ENCODE results near the gene OPCML. TPM values are rescaled to one million over a fixed set of nuclear protein-coding genes. Genes with fewer than 3 reads are reported as not detected.

The OPCML gene
- total RNA-seq, 2 donors from 2014 or later, result 0.04 TPM; not detected in 1

GRCh38 chr11:132670921-132671675 lies 861.2 kb downstream of the OPCML start:
- no peaks in the 10 kb centered on the region for H3K27me3 ChIP-seq
- no peak for TF ChIP-seq CTCF (IDR thresholded peaks at IDR 0.05)

GRCh38 chr11:132669949-132670348 lies 862.4 kb downstream of the OPCML start:
- no peak overlapping the region for H3K27ac ChIP-seq
- no peaks in the 10 kb centered on the region for H3K4me1 ChIP-seq
- H3K4me3 ChIP-seq, result no peak overlapping the region
- H3K36me3 ChIP-seq, result no peaks in the 10 kb centered on the region
- no peaks in the 10 kb centered on the region for H3K27me3 ChIP-seq
- H3K9me3 ChIP-seq, result no peaks in the 10 kb centered on the region
- TF ChIP-seq CTCF (IDR thresholded peaks at IDR 0.05), result no peak
- no peak for DNase-seq (ENCODE audit: low spot score)

More at GRCh38 chr11:132670921-132671675, 861.2 kb downstream of the OPCML start:
- Histone ChIP-seq H3K9me3 (no peaks in the 10 kb centered on the region), H3K4me1 (no peaks in the 10 kb centered on the region), H3K27ac (no peak overlapping the region), H3K4me3 (no peak overlapping the region), H3K36me3 (no peaks in the 10 kb centered on the region)
- no peak for DNase-seq (ENCODE audit: low spot score)

GRCh38 chr11:132665205-132665604 lies 867.1 kb downstream of the OPCML start:
- H3K4me1 ChIP-seq, result no peaks in the 10 kb centered on the region
- H3K36me3 ChIP-seq, result no peaks in the 10 kb centered on the region
- H3K27ac ChIP-seq, result no peak overlapping the region
- TF ChIP-seq CTCF (IDR thresholded peaks at IDR 0.05), result no peak
- no peak overlapping the region for H3K4me3 ChIP-seq
- DNase-seq (ENCODE audit: low spot score), result no peak
- no peaks in the 10 kb centered on the region for H3K27me3 ChIP-seq
- no peaks in the 10 kb centered on the region for H3K9me3 ChIP-seq

- H3K27ac ChIP-seq, result no peak overlapping the region
- no peaks in the 10 kb centered on the region for H3K27me3 ChIP-seq
- TF ChIP-seq CTCF (IDR thresholded peaks at IDR 0.05), result no peak
- H3K9me3 ChIP-seq, result no peaks in the 10 kb centered on the region
- no peak overlapping the region for H3K4me3 ChIP-seq
- H3K36me3 ChIP-seq, result no peaks in the 10 kb centered on the region
- DNase-seq (ENCODE audit: low spot score), result no peak
- H3K4me1 ChIP-seq, result no peaks in the 10 kb centered on the region
Observed at GRCh38 chr11:132658696-132659095, 873.6 kb downstream of the OPCML start.

- Histone ChIP-seq H3K4me1 (no peaks in the 10 kb centered on the region), H3K27ac (no peak overlapping the region), H3K4me3 (no peak overlapping the region), H3K27me3 (no peaks in the 10 kb centered on the region), H3K36me3 (no peaks in the 10 kb centered on the region), H3K9me3 (no peaks in the 10 kb centered on the region)
- DNase-seq (ENCODE audit: low spot score), result no peak
- TF ChIP-seq CTCF (IDR thresholded peaks at IDR 0.05), result no peak
Observed at GRCh38 chr11:132658004-132658403, 874.3 kb downstream of the OPCML start.
